A549 (cell line): ENCODE measurements around the gene C2orf42. TPM values are rescaled to one million over a fixed set of nuclear protein-coding genes. Genes with fewer than 3 reads are reported as not detected.

Experiments used
- ATAC-seq, 2 experiments: fragments of 200-7000 bp in 1 of 2; fragments of >200 bp in 1 of 2; cut with Nextera tagmentation in 1 of 2; cut with Tn5 transposase in 1 of 2; 3 replicates each; pipeline versions ENCODE4 v1.8.0 to v1.9.1; 2018 to 2020; ENCODE audit warnings: mild to moderate bottlenecking in 1 of 2, moderate library complexity in 1 of 2
- CTCF ChIA-PET: fragments of 300-600 bp; sonication (Branson Sonifier 250); formaldehyde crosslinking; extraction: SDS; loops from one replicate; lab custom pipeline; 2021; ENCODE audit warnings: antibody characterized with exemption, inconsistent platforms; lab: Yijun Ruan, JAX
- POLR2A ChIA-PET: fragments of 350-600 bp; formaldehyde crosslinking; extraction: SDS; loops from one replicate; lab custom pipeline; 2021; ENCODE audit warnings: antibody characterized with exemption, inconsistent platforms; lab: Yijun Ruan, JAX
- DNase-seq, 2 experiments: peaks; one replicate each; pipeline versions ENCODE4 v3.0.0 to v3.0.0-alpha.2; 2011 to 2016; ENCODE audit warnings: low read depth in 1 of 2, low spot score in 1 of 2
- FAIRE-seq: peaks from 2 replicates; lab custom pipeline; 2011; peaks lifted over from hg19 to GRCh38; lab: Jason Lieb, UNC
- H3K27ac ChIP-seq, 2 experiments: fragments of >200 bp; sonication (Bioruptor Twin); formaldehyde crosslinking; 3 replicates each; pipeline ENCODE4 v1.5.1; 2016 to 2017
- H3K4me1 ChIP-seq: fragments of >200 bp; sonication (Bioruptor Twin); formaldehyde crosslinking; 3 replicates; pipeline ENCODE4 v1.6.1; 2016
- H3K4me2 ChIP-seq: fragments of >200 bp; sonication (Bioruptor Twin); formaldehyde crosslinking; 3 replicates; pipeline ENCODE4 v1.6.1; 2016
- H3K4me3 ChIP-seq: fragments of >200 bp; sonication (Bioruptor Twin); formaldehyde crosslinking; 3 replicates; pipeline ENCODE4 v1.5.1; 2016
- H3K9me3 ChIP-seq: fragments of >200 bp; sonication (Bioruptor Twin); formaldehyde crosslinking; 3 replicates; pipeline ENCODE4 v1.6.1; 2016
- CBX8 ChIP-seq: fragments of 200-600 bp; sonication (generic); IDR thresholded peaks from 2 replicates; pipeline ENCODE4 v1.6.1; 2016
- FOSL2 ChIP-seq, 2 experiments: fragments of 450-650 bp in 1 of 2; fragments of >200 bp in 1 of 2; sonication (Bioruptor Twin) in 1 of 2; formaldehyde crosslinking; IDR thresholded peaks; 2 replicates each; pipeline versions ENCODE4 v1.5.0 to v1.6.1; 2016 to 2020; ENCODE audit warnings: mild to moderate bottlenecking in 1 of 2, moderate library complexity in 1 of 2
- FOXS1 ChIP-seq: fragments of 250-450 bp; sonication (Bioruptor Pico); IDR thresholded peaks from 2 replicates; pipeline ENCODE4 v1.5.0; 2020; ENCODE audit warnings: mild to moderate bottlenecking, moderate library complexity
- HEYL ChIP-seq: fragments of 250-450 bp; sonication (Bioruptor Pico); IDR thresholded peaks from 2 replicates; pipeline ENCODE4 v1.8.0; 2021; ENCODE audit warnings: mild to moderate bottlenecking, moderate library complexity
- HOXA7 ChIP-seq: fragments of 250-450 bp; sonication (Bioruptor Pico); IDR thresholded peaks from 2 replicates; pipeline ENCODE4 v1.5.0; 2020; ENCODE audit warnings: mild to moderate bottlenecking, moderate library complexity
- HOXB13 ChIP-seq: fragments of 250-450 bp; sonication (Bioruptor Pico); IDR thresholded peaks from 2 replicates; pipeline ENCODE4 v1.5.0; 2020; ENCODE audit warnings: low read depth, mild to moderate bottlenecking, moderate library complexity
- HOXB5 ChIP-seq: fragments of 250-450 bp; sonication (Bioruptor Pico); IDR thresholded peaks from 2 replicates; pipeline ENCODE4 v1.5.0; 2020; ENCODE audit warnings: mild to moderate bottlenecking, moderate library complexity
- JUN ChIP-seq, 2 experiments: fragments of >200 bp; sonication (Bioruptor Twin); formaldehyde crosslinking; IDR thresholded peaks; 2 replicates in 1 of 2; 3 replicates in 1 of 2; pipeline ENCODE4 v1.6.1; 2016 to 2017
- KDM1A ChIP-seq: fragments of 200-600 bp; sonication (generic); IDR thresholded peaks from 2 replicates; pipeline ENCODE4 v1.6.1; 2016; ENCODE audit warnings: low read depth, mild to moderate bottlenecking
- MAFK ChIP-seq: fragments of 450-650 bp; IDR thresholded peaks from 2 replicates; pipeline ENCODE4 v1.6.1; 2014; ENCODE audit not compliant: partially characterized antibody
- PHF8 ChIP-seq: fragments of 200-600 bp; sonication (generic); IDR thresholded peaks from 2 replicates; pipeline ENCODE4 v1.6.1; 2016; ENCODE audit warnings: low read depth, mild to moderate bottlenecking, antibody characterized with exemption, moderate library complexity, borderline replicate concordance
- POLR2A ChIP-seq: IDR thresholded peaks from 2 replicates; pipeline ENCODE4 v1.6.1; 2012; ENCODE audit warnings: mild to moderate bottlenecking, low read length
- RARB ChIP-seq: fragments of 250-450 bp; sonication (Bioruptor Pico); IDR thresholded peaks from 2 replicates; pipeline ENCODE4 v1.8.0; 2021; ENCODE audit warnings: mild to moderate bottlenecking, moderate library complexity
- RFX5 ChIP-seq: fragments of 450-650 bp; IDR thresholded peaks from 2 replicates; pipeline ENCODE4 v1.7.1; 2014; ENCODE audit warnings: antibody characterized with exemption, mild to moderate bottlenecking, moderate library complexity
- SMC3 ChIP-seq: fragments of >200 bp; sonication (Bioruptor Twin); formaldehyde crosslinking; IDR thresholded peaks from 3 replicates; pipeline ENCODE4 v1.6.1; 2018; ENCODE audit warnings: inconsistent platforms
- TFCP2L1 ChIP-seq: fragments of 250-450 bp; sonication (Bioruptor Pico); IDR thresholded peaks from 2 replicates; pipeline ENCODE4 v1.5.0; 2021; ENCODE audit warnings: mild to moderate bottlenecking
- TP53 ChIP-seq: fragments of 250-450 bp; sonication (Bioruptor Pico); IDR thresholded peaks from 2 replicates; pipeline ENCODE4 v1.5.0; 2021; ENCODE audit warnings: mild to moderate bottlenecking, moderate library complexity
- WGBS: methylation state at CpG from one replicate; pipeline ENCODE4 v1.1.6; 2017; ENCODE audit errors: missing lambda C conversion rate; 5-methylcytosine and 5-hydroxymethylcytosine counted together
- polyA plus RNA-seq, 4 experiments: library from polyadenylated mRNA; depleted of rRNA in 3 of 4; stranded (reverse); fragments of >200 nt; fragmentation: RNase III in 1 of 4; extraction: RNeasy Plus Mini Kit Qiagen cat#74134 plus additional on column Dnase treatment in 1 of 4; gene quantifications; 2 replicates in 3 of 4; 3 replicates in 1 of 4; pipeline ENCODE4 v1.2.3, GENCODE V29; 2011 to 2017
- TF ChIP-seq, protein P1 (sequence below): fragments of >200 bp; sonication (Bioruptor Twin); formaldehyde crosslinking; IDR thresholded peaks from 3 replicates; pipeline ENCODE4 v1.5.1; 2016
- TF ChIP-seq, protein P2 (sequence below): fragments of 250-450 bp; sonication (Bioruptor Pico); IDR thresholded peaks from 2 replicates; pipeline ENCODE4 v1.5.0; 2020; ENCODE audit warnings: low read depth, mild to moderate bottlenecking, moderate library complexity
- TF ChIP-seq, protein P3 (sequence below): IDR thresholded peaks from 2 replicates; pipeline ENCODE4 v1.6.1; 2012
- TF ChIP-seq, protein P4 (sequence below): fragments of 150-350 bp; IDR thresholded peaks from 2 replicates; pipeline ENCODE4 v1.6.1; 2014; ENCODE audit warnings: low read depth, mild to moderate bottlenecking, low read length
- TF ChIP-seq, protein P5 (sequence below): fragments of >200 bp; sonication (Bioruptor Twin); formaldehyde crosslinking; IDR thresholded peaks from 3 replicates; pipeline ENCODE4 v1.6.1; 2016
- TF ChIP-seq, protein P6 (sequence below): fragments of 250-450 bp; sonication (Bioruptor Pico); IDR thresholded peaks from 2 replicates; pipeline ENCODE4 v1.5.0; 2021; ENCODE audit warnings: mild to moderate bottlenecking, moderate library complexity, borderline replicate concordance
- TF ChIP-seq, protein P7 (sequence below): IDR thresholded peaks from 2 replicates; pipeline ENCODE4 v1.6.1; 2012; ENCODE audit warnings: low read depth, borderline replicate concordance

Gene C2orf42
- polyA plus RNA-seq, 2 of the 4 experiments (the other 2 are of a cell fraction) = 9.5 to 10.4 TPM

DNA sequence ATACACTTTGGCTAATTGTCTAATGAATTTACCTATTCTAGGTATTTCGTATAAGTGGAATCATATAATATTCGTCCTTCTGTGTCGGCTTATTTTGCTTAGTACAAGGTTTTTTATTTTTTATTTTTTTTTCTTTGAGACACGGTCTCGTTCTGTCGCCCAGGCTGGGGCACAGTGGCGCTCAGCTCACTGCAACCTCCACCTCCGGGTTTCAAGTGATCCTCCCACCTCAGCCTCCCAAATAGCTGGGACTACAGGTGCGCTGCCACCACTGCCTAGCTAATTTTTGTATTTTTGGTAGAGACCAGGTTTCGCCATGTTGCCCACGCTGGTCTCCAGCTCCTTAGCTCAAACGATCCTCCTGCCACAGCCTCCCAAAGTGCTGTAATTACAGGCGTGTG lies 65.3 kb downstream of the C2orf42 start (continued):
- TF ChIP-seq, protein P1, sequence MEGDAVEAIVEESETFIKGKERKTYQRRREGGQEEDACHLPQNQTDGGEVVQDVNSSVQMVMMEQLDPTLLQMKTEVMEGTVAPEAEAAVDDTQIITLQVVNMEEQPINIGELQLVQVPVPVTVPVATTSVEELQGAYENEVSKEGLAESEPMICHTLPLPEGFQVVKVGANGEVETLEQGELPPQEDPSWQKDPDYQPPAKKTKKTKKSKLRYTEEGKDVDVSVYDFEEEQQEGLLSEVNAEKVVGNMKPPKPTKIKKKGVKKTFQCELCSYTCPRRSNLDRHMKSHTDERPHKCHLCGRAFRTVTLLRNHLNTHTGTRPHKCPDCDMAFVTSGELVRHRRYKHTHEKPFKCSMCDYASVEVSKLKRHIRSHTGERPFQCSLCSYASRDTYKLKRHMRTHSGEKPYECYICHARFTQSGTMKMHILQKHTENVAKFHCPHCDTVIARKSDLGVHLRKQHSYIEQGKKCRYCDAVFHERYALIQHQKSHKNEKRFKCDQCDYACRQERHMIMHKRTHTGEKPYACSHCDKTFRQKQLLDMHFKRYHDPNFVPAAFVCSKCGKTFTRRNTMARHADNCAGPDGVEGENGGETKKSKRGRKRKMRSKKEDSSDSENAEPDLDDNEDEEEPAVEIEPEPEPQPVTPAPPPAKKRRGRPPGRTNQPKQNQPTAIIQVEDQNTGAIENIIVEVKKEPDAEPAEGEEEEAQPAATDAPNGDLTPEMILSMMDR = no peak
- TF ChIP-seq FOXS1 (CRISPR knock-in tag) (no peak), MAFK (no peak)

DNA sequence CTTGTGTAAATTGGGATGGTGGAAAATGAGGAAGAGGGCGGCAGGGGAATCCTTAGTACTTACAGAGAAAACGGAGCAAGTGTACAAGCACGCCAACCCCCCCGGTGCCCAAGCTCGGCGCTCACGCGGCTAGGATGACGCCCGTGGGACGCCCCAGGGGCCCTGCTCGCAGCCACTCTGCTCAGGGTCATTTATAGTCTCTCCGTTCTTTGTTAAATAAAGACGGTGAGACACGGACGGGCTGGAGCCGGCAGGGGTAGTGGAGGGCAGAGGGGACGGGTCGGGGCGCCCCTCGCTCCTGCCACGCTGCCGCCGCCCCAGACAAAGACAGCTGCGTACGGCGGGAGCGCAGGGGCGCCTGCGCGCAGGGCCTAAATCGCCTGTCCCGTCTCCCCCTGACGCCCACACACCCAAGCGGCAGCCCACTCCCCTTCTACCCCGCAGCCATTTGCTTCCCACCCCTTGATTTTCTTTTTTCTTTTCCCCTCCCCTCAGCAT lies 65.8 kb downstream of the C2orf42 start:
- 2% methylated on average over 36 of the region's 36 CpGs for WGBS
- H3K4me2 ChIP-seq = peak overlapping the region; percentile 81
- H3K4me3 ChIP-seq = peak overlapping the region; percentile 52
- DNase-seq (peak; percentile 70 to 71), FAIRE-seq (no peak), ATAC-seq (peak; percentile 83 to 86)
- H3K9me3 ChIP-seq = no peaks in the 10 kb centered on the region
- TF ChIP-seq HOXB5 (peak; percentile 41; the same call in 1 of the 2 replicates), KDM1A (no peak), TP53 (peak; percentile 76; the same call in 1 of the 2 replicates), HOXA7 (CRISPR knock-in tag) (0 out of 2 replicates have a peak, but pooled peaks have one; percentile 5), SMC3 (0 out of 3 replicates have a peak, but pooled peaks have one; percentile 18), HEYL (CRISPR knock-in tag) (no peak), POLR2A (peak; percentile 75; the same call in 1 of the 2 replicates), JUN (IDR thresholded peaks at IDR 0.05) (peak; percentile 57 to 82; a peak in 3 of 5 replicates), RFX5 (no peak), PHF8 (peak; percentile 52; the same call in 1 of the 2 replicates), CBX8 (no peak), FOSL2 (IDR thresholded peaks at IDR 0.05) (no peak), FOSL2 (CRISPR knock-in tag; IDR thresholded peaks at IDR 0.05) (0 out of 2 replicates have a peak, but pooled peaks have one; percentile 9), TFCP2L1 (0 out of 2 replicates have a peak, but pooled peaks have one; percentile 60), RARB (CRISPR knock-in tag) (no peak), HOXB13 (peak; percentile 21; the same call in 1 of the 2 replicates)
- TF ChIP-seq, protein P2, sequence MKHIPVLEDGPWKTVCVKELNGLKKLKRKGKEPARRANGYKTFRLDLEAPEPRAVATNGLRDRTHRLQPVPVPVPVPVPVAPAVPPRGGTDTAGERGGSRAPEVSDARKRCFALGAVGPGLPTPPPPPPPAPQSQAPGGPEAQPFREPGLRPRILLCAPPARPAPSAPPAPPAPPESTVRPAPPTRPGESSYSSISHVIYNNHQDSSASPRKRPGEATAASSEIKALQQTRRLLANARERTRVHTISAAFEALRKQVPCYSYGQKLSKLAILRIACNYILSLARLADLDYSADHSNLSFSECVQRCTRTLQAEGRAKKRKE (CRISPR knock-in tag) = peak; percentile 78
- TF ChIP-seq, protein P3, sequence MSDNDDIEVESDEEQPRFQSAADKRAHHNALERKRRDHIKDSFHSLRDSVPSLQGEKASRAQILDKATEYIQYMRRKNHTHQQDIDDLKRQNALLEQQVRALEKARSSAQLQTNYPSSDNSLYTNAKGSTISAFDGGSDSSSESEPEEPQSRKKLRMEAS = peak; percentile 95
- TF ChIP-seq, protein P4, sequence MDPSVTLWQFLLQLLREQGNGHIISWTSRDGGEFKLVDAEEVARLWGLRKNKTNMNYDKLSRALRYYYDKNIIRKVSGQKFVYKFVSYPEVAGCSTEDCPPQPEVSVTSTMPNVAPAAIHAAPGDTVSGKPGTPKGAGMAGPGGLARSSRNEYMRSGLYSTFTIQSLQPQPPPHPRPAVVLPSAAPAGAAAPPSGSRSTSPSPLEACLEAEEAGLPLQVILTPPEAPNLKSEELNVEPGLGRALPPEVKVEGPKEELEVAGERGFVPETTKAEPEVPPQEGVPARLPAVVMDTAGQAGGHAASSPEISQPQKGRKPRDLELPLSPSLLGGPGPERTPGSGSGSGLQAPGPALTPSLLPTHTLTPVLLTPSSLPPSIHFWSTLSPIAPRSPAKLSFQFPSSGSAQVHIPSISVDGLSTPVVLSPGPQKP = no peak
- TF ChIP-seq, protein P1 = 0 out of 3 replicates have a peak, but pooled peaks have one; percentile 3
- TF ChIP-seq, protein P5, sequence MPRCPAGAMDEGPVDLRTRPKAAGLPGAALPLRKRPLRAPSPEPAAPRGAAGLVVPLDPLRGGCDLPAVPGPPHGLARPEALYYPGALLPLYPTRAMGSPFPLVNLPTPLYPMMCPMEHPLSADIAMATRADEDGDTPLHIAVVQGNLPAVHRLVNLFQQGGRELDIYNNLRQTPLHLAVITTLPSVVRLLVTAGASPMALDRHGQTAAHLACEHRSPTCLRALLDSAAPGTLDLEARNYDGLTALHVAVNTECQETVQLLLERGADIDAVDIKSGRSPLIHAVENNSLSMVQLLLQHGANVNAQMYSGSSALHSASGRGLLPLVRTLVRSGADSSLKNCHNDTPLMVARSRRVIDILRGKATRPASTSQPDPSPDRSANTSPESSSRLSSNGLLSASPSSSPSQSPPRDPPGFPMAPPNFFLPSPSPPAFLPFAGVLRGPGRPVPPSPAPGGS = peak; percentile 38; the same call in 1 of the 3 replicates
- TF ChIP-seq, protein P6, sequence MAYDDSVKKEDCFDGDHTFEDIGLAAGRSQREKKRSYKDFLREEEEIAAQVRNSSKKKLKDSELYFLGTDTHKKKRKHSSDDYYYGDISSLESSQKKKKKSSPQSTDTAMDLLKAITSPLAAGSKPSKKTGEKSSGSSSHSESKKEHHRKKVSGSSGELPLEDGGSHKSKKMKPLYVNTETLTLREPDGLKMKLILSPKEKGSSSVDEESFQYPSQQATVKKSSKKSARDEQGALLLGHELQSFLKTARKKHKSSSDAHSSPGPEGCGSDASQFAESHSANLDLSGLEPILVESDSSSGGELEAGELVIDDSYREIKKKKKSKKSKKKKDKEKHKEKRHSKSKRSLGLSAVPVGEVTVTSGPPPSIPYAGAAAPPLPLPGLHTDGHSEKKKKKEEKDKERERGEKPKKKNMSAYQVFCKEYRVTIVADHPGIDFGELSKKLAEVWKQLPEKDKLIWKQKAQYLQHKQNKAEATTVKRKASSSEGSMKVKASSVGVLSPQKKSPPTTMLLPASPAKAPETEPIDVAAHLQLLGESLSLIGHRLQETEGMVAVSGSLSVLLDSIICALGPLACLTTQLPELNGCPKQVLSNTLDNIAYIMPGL (CRISPR knock-in tag) = peak; percentile 34; the same call in 1 of the 2 replicates
- TF ChIP-seq, protein P7, sequence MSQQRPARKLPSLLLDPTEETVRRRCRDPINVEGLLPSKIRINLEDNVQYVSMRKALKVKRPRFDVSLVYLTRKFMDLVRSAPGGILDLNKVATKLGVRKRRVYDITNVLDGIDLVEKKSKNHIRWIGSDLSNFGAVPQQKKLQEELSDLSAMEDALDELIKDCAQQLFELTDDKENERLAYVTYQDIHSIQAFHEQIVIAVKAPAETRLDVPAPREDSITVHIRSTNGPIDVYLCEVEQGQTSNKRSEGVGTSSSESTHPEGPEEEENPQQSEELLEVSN = peak; percentile 94
- TF ChIP-seq, all 56 proteins: peak for 16
- H3K4me1 ChIP-seq = peaks cover 34% of the 10 kb centered on the region
- ChIA-PET POLR2A (interaction anchor here (0.7 to 3.0 kb wide), 17 partner anchors 10 to 211 kb away, joined by 3 to 156 read pairs (median 10); partner anchors contain the start of genes C2orf42, MXD1, PCBP1 and PCYOX1), CTCF (interaction anchor here (0.6 to 3.9 kb wide), 14 partner anchors 8 to 608 kb away, joined by 3 to 18 read pairs (median 4); no protein-coding TSS in a partner anchor)
- H3K27ac ChIP-seq = peak overlapping the region; percentile 96 to 99
